NCI-H526 treated with DMSO at 0.1 percent for 48 hours (cell line): ENCODE data around the gene LINC00237.

Experiments used
- DNase-seq: peaks from one replicate; lab custom pipeline; 2025; lab: John Stamatoyannopoulos, UW

Gene LINC00237

DNA sequence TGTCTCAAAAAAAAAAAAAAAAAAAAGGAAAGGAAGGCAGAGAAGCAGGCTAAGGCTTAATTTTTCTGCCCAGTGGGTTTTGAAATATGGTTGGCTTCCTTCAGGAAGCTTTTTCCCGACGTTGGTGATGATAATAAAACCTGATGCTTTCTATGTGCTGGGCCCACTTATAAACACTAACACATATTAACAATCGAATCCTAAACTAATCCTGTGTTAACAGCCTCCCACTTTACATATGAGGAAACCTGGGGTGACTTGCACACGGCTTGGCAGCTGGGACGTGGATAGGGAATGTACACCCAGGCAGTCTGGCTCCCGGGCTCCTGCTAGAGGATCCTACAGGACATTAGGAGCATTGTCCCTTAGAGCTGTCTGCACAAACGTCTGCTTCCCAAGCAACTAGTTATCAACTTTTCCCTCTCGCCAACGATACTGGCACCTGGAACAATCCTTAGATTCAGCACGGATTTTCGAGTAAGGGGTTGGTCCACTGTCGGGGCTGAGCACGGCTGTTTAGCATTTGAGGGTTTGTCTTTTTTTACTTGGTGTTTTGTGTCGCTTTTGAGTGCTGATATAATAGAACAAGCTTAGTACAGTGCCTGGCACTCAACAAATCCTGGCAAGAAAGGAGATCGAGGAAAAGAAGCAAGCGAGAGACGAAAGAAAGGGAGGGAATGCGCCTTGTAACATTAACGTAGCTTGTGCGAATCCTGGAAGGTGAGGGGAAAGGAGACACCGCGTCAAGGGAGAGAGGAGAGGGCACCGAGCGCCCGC lies 19.1 kb upstream of the LINC00237 start:
- peak; percentile 89 for DNase-seq

DNA sequence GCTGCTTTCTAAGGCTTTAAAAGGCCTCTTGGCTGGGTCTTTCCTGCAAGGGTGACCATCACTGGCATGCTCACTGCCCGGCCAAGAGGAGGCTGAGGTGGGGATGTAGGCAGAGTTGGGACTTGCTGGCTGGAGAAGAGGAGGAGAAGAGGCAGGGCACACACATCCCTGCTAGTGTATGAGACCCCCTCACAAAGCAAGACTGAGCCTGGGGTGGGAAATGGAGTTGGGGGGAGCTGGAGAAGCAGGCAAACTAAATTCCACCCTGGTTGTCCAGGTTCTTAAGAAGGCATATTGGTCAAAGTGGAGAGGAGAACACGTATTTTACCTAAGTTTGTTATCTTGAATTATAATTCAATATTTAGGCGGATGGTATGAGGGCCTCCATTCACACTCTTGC lies 18.0 kb upstream of the LINC00237 start:
- DNase-seq: no peak

DNA sequence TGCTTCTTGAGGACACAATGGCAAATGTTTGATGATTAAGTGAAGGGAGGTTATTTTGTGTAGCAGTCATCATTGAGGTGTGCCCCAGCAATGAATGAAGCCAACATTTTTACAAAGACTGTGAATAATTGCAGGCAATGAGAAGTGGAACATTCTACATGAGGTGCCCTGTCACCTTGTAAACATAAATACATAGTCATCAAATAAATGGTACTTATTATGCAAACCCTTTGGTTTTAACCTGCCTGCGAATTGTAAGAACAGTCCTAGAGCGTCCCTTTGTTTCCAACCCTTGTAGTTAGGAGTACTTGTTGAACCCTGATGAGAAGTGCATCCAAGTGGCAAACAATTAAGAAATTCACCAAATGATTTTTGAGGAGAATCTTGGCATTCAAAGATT lies 12.6 kb upstream of the LINC00237 start:
- no peak for DNase-seq

DNA sequence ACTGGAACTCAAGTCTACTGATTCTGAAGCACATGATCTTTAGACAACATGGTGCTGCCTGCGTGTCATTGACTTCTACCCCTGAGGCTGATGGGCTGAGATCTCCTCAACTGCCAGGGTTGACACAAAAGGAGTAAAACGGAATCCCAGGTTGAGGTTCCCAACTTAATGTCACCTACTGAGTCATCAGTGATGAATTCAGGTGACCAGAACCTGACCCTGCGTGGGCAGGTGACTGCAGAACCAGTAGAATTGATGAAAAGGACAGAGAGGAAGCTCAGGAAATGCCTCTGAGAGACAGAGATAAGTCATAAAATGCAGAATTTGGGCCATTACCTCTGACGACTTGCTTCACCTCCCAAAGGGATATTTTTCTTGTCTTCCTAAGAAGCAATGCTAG lies 12.0 kb upstream of the LINC00237 start:
- DNase-seq: no peak

DNA sequence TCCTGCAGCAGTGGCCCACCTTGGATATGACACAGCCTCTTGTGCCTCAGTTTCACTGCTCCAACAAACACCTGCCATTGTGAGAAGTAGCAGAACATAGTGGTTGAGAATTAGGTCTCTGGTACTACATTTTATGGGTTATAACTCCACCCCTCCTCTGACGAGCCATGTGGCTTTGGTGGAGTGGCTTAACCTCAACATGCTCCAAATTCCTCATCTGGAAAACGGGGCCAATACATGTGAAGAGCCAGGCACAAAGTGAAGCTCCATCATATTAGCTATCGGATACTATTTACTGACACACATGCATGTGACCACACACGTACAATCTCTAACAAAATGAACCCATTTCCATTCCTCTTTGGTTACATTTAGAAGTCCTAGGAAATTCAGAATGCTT lies 11.4 kb upstream of the LINC00237 start:
- DNase-seq: no peak

DNA sequence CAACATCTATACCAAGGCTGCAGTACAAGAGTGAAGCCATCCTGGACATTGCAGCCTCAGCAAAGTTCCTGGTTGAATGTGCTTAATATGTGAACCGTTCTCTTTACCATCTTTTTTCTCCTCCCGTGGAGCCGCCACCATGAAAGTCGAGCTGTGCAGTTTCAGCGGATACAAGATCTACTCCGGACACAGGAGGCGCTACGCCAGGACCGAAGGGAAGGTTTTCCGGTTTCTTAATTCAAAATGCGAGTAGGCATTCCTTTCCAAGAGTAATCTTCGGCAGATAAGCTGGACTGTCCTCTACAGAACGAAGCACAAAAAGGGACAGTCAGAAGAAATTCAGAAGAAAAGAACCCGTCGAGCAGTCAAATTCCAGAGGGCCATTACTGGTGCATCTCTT lies 8.4 kb upstream of the LINC00237 start:
- no peak for DNase-seq

DNA sequence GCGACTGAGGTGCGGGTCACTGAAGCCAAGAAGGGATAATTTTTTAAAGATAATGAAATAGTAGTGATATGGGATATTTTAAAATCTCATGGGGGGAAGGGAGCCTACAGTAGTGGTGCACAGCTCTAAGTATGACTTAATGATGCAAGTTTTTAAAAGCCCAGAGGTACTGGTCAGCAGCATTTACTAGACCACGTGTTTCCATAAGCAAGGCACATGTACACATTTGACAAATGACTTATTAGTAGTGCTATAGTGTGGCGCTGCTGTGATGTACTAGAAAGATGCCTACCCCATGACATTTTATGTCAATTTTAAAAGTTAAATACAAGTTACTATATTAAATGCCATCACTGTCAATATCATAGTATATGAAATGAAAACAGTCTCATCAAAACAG lies 7.5 kb upstream of the LINC00237 start:
- DNase-seq: no peak

DNA sequence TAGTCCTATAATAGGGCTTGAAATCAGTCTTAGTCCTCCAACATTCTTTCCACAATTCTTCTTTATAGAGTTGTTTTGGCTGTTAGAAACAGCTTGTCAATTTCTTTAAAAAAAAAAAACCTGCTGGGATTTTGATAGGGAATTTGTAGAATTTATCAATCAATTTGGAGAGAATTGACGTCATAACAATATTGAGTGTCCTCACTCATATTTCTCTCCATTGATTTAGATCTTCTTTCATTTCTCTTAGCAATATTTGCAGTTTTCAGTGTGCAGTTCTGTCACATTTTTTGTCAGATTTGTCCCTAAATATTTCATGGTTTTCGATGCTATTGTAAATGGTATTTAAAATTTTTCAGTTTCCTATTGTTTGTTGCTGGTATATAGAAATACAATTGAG lies 5.3 kb upstream of the LINC00237 start:
- DNase-seq: no peak

DNA sequence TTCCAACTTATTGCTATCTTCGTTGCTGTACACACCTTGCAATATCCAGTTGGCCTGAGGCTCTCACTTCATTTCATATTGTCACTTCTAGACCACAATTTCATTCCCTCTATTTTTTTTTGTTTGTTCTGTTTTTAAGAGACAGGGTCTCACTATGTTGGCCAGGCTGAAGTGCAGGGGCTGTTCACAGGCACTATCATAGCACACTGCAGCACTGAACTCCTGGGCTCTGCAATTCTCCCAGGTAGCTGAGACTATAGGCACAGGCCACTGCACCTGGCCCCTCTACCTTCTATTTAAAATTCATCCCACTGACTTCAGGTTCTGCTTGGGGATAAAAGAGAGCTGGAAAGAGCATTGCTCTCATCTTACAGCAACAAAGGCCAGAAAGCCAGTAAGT lies 4.7 kb upstream of the LINC00237 start:
- DNase-seq: no peak

DNA sequence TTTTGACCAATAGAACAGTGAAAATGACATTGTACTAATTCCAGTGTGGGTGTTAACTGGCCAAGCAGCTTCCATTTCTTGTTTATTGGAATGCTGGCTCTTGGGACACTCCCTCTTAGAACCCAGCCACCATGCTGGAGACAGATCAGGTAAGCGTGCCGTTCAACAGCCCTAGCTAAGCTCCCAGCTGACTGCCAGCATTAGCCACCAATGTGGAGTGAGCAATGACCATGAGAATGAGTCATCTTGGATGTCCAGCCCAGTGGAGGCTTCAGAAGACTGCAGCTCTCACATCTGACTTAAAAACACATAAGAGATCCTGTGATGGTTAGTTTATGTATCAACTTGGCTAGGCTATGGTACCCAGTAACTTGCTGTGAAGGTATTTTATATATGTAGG lies 3.0 kb upstream of the LINC00237 start:
- no peak for DNase-seq

DNA sequence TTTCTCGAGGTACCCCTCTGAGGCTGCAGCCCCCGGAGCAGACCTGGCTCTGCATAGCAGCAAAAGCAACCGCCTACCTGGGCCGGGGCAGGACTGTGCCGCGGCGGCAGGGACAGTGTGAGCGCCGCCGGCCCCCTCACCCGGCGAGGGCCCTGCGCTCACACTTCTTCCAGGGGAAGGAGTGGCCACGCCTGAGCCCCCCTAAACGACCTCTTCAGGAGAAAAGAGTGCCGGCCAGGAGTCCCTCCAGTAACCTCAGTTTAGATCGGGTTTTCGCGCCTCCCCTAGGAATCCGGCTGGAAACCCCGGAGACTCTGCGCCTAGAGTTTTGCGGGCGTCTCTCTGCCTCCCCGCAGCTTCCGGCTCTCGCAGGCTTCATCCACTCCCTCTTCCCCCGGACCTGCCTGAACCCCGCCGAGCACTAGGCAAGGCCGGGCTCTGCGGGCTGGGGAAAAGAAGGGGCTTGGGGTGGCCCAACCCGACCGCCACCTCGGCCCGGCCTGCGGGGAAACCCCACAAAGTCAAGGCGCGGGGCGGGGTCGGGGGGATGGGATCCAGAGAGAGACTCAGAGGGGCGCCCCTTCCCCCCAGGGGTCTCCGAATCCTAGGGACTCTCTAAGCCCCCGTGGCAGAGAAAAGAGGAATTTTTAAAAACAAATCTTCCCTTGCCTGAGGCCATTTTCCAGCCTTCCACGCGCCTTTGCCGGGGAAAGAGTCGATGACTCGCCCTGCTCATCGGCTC lies 558 bp downstream of the LINC00237 start:
- no peak for DNase-seq

DNA sequence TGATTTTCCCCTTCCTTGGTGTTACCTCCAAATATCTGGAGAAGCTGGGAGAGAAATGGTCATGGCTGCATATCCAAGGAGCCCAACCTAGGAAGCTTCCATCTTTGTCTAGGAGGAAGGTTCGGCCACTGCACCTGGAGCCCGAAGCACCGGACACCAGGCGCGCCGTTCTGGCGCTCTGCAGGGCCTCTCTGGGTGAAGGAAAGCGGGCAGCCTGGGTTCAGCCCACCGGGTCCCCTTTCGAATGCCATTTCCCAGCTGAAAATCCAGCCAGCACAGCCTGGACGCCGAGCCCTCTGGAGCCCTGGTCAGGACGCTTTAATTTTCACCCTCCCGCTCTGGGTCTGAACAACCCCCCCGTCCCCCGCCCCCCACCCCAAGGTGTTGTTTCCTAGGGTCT lies 1.2 kb downstream of the LINC00237 start:
- DNase-seq: no peak

DNA sequence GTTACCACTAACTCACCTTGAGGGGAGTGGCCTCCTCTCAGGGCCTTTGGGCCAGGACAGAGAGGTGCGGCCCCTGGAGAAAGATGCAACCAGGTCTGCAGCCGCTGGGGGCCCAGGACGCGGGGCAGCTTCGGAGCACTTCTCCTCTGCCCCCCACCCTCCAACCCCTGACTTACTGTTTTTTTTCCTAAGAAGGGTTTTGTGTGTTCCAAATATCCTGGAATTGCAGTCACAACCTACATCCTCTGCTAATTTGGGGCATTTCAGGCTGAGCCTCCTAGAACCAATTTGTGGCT lies 1.7 kb downstream of the LINC00237 start:
- DNase-seq: no peak

DNA sequence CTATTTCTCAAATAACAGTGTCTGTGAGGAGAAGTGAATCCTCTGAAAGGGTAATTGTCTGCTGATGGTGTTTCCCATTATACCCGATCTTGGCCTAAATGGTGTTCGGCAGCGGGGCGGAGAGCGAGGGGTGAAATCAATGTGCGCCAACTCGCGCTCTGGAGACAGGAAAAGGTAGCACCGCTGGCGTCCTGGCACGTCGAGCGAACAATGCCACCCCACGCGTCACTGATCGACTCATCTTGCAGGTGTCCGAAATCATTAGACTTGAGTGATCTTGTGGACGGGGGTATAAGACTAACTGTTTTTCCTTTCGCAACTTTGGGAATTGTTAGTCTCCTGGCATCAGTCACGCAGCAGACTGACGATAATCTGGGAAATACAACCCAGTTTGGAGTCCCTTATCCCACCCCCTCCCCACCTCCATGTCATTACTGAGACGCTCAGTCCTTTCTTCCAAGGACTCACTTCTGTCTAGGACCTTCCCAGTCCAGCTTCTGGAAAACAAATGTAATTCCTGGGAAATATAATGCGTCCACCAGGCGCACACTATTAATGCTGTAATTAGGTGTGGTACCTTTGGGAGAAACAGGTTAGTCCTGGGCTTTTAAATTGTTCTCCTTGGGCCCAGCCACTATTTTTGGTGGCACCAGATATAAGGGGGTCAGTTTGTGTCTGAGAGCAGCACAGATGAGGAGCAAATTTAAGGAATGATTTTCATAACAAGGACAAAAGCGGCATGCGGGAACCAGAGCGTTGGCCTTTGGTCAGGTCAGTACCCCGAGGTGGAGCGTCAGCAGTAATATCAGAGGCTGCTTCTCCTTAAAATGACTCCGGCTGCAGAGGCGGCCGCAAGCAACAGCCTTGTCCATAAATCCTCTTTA lies 2.3 kb downstream of the LINC00237 start:
- no peak for DNase-seq

DNA sequence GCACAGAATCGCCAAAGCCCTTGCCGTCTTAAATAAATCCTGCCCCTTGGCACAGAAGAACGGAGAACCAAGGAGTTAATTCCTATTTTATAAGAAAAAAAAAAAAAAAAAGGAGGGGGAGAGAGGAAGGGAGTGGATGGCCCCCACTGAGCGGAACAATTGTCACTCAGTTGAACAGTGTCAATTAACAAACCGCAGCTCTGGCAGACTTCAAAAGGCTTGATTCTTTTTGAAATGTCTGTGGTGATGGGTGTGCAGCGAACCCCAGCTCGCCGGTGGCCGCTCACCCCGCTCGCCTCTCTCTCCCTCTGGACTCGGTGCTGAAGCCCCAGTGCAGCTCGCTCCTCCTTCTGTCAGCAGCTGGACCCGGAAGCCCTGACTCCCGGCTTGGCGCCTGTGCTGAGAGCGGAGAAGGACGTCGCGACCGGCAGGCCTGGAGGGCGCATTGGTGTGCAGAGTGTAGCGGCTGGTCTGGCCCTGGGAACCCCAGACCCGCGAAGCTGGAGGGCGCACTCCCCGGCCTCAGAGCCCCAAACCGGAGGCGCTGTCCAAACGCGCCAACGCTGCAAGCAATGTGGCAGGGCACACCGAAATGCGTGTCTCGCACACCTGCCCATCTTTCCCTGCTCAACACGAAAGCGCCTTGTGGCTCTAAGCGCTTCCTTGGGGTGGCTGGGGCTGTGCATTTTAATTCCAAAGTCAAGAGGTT lies 3.4 kb downstream of the LINC00237 start:
- no peak for DNase-seq

DNA sequence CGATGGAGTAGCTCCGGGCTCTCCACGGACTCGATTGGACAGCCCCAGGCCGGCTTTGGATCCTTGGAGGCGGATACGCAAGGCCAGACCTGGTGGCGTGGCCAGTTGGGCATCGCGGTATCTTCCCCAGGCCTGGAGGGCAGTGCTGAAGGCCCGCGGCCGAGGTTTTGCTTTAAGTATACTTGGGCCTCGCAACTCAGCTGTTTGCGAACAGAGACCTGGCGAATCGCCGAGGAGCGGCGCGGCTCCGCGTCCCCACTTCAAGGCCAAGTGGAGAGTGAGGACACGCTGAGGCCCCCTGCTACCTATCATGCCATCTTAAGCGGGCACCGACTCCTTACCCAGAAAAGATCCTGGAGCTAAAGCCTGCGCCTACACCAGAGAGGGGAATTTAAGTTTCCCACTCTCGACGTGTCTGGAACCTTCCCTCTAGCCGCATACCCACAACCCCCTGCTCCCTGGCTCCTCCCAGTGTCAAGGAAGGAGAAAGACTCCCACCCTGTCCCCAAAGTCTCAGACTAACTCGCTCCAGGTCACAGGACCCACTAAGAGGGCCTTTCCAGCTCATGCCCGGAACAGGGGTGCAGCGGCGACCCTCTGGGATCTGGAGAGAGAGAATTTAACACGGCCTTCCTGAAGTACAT lies 4.1 kb downstream of the LINC00237 start:
- DNase-seq: no peak

DNA sequence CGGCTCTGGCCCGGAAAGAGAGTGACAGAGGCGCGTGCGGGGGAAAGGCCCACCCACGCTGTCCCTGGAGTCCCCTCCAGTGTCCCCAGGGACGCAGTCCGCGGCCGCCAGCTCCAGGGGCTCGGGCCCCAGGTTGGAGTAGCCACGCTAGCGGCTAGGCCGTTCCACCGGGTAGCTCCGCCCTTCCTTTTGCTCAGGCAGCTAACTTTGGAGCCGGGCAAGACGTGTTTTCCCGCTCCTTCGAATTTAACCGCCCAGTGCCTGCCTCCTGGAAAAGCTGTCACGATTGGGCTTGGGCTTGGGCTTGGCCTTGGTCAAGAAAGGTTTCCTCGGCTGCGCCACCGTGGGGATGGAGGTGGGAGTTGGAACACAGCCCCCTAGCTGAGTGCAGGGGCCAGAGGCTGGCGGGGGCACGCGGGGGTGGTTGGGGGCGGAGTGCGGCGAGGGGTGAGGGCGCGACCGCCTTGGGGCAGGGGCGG lies 4.7 kb downstream of the LINC00237 start:
- peak; percentile 39 for DNase-seq

DNA sequence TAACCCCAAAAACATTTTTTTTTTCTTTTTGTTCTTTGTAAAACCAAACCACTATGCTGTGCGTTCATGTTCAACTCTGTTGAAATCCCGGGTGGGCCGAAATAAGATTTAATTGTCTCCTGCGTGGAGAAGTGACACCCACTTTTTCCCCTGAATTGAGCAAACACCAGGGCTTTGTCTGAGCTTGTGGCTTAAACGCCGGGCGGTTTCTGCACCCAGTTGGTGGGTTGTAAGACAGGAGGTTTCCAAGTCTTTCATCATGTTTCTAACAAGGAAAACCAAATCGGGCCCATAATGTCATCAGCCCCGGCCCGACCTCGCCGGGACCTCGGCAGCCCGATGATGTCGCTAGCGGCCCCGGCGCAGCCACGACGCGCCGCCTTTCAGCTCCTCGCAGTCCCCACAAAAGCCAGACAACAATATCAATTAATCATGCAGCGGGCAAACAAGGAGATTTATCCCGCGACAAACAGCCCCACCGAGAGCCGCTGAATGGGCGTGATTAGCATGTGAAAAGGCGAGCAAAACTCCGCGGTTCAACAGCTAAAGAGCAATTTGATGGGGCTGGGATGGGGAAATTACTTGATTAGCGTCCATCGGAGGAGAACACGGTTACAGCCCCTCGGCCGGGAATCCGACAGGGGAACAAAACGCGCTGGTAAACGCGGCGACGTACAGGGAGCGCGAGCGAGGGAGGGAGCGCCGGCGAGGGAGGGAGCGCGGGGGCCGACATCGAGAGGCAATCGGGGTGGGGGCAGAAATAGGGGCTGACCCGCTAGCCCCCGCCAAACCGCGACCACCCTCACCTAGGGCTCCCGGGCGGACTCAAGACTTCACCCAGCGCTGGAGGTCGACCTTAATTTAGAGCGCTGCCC lies 5.3 kb downstream of the LINC00237 start:
- peak; percentile 54 for DNase-seq

DNA sequence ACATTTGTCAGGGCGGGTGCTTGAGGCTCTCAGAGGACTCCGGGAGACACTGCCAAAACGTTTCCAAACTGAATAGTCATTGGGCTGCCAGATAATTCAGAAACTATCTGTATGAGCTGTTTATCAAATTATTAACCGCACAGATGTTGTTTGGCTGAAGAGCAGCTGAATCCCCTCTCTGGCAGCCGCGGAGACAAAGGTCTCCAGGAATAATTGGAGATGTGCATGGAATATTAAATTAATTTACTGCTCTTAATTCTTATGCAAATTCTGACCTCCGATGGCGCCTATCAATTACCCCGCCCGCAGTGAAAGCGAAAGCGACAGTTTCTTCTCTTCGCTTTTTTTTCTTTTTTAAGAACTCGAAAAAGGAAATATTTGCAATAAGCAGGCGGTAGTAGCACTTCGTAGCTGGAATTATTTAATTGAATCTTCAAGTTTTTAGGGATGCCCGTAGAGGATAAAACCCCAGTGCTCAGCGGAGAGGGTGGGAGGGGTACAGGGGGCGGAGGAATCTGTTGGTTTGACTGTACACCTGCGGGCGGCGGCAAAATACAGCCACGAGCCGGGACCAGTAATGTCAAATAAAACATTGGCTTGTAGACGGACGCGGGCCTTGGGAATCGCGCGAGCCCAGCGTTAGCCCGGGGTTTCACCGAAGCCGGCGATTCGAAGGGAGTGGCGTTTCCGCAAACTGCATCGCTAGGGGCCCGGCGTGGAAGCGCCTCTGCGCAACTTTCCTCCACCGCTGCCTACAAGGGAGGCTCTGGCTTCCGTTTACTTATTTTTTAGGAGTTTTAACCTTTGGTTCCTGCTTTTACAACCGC lies 6.2 kb downstream of the LINC00237 start:
- peak; percentile 82 for DNase-seq
